Fibroblast of lung (primary cell): ENCODE measurements around the gene SLC22A1. TPM values are rescaled to one million over a fixed set of nuclear protein-coding genes. Genes with fewer than 3 reads are reported as not detected.
"Not testable (repeated sequence)": the region's sequence is repeated elsewhere in the genome, so short reads cannot be mapped to it uniquely, and the experiment has no call there.

Source experiments
- DNase-seq, 2 donors: peaks; one replicate each; pipeline versions ENCODE4 v3.0.0 to v3.0.0-alpha.2; 2010; ENCODE audit warnings: low read depth in 2 of 2
- H2AFZ ChIP-seq: 2 replicates; pipeline ENCODE4 v1.5.1; 2012; ENCODE audit warnings: low read length, control low read depth, inconsistent platforms
- H3K27ac ChIP-seq: 2 replicates; pipeline ENCODE4 v1.5.1; 2011; ENCODE audit warnings: low read length, control low read depth; ENCODE audit not compliant: insufficient read depth
- H3K27me3 ChIP-seq: 2 replicates; pipeline ENCODE4 v1.5.1; 2011; ENCODE audit warnings: mild to moderate bottlenecking, low read length; ENCODE audit not compliant: control insufficient read depth, insufficient read depth
- H3K36me3 ChIP-seq: 2 replicates; pipeline ENCODE4 v1.5.1; 2011; ENCODE audit warnings: low read length; ENCODE audit not compliant: control insufficient read depth, insufficient read depth
- H3K4me1 ChIP-seq: 2 replicates; pipeline ENCODE4 v1.5.1; 2011; ENCODE audit warnings: low read length; ENCODE audit not compliant: control insufficient read depth, insufficient read depth; ENCODE audit errors: extremely low read depth
- H3K4me2 ChIP-seq: 2 replicates; pipeline ENCODE4 v1.5.1; 2011; ENCODE audit warnings: low read length, control low read depth; ENCODE audit not compliant: insufficient read depth; ENCODE audit errors: extremely low read depth
- H3K4me3 ChIP-seq, 4 experiments: fragments of 200-600 bp in 1 of 4; sonication (generic) in 1 of 4; replicated peaks in 1 of 4; 2 replicates each; pipeline ENCODE4 v1.5.1; 2011 to 2016; ENCODE audit warnings: low read length in 4 of 4, low read depth in 3 of 4, mild to moderate bottlenecking in 3 of 4, control low read depth in 2 of 4, inconsistent platforms in 1 of 4, mixed read lengths in 1 of 4; ENCODE audit not compliant: insufficient read depth in 1 of 4; ENCODE audit errors: control extremely low read depth in 1 of 4
- H3K79me2 ChIP-seq: 2 replicates; pipeline ENCODE4 v1.5.1; 2012; ENCODE audit warnings: mild to moderate bottlenecking, low read length, inconsistent platforms; ENCODE audit not compliant: control insufficient read depth, insufficient read depth
- H3K9ac ChIP-seq: 2 replicates; pipeline ENCODE4 v1.5.1; 2011; ENCODE audit warnings: mild to moderate bottlenecking, low read length, control low read depth; ENCODE audit not compliant: insufficient read depth
- H3K9me3 ChIP-seq: 2 replicates; pipeline ENCODE4 v1.5.1; 2012; ENCODE audit warnings: low read depth, low read length; ENCODE audit not compliant: control insufficient read depth, insufficient read depth
- H4K20me1 ChIP-seq: 2 replicates; pipeline ENCODE4 v1.5.1; 2011; ENCODE audit warnings: low read length; ENCODE audit not compliant: control insufficient read depth, insufficient read depth; ENCODE audit errors: extremely low read depth
- CTCF ChIP-seq, 2 donors: IDR thresholded peaks in 1 of 2; conservative IDR thresholded peaks in 1 of 2; 1 replicate in 1 of 2; 2 replicates in 1 of 2; pipeline ENCODE4 v1.5.1; 2011 to 2012; ENCODE audit warnings: low read length in 2 of 2, control low read depth in 1 of 2, inconsistent platforms in 1 of 2, low read depth in 1 of 2, mild to moderate bottlenecking in 1 of 2
- EZH2 ChIP-seq: IDR thresholded peaks from 2 replicates; pipeline ENCODE4 v1.5.1; 2012; ENCODE audit warnings: low read length, control low read depth, mild to moderate bottlenecking; ENCODE audit errors: missing control alignments
- polyA plus RNA-seq, 2 donors: library from polyadenylated mRNA; depleted of rRNA in 1 of 2; stranded (reverse) in 1 of 2; unstranded in 1 of 2; fragments of >200 nt; gene quantifications; 2 replicates each; pipeline ENCODE4 v1.2.1, GENCODE V29; 2011 to 2012; ENCODE audit warnings: missing spikeins in 1 of 2
- total RNA-seq: library from RNA; depleted of rRNA; stranded (reverse); fragments of >200 nt; gene quantifications from 2 replicates; pipeline ENCODE4 v1.2.1, GENCODE V29; 2014

SLC22A1 gene
- total and polyA plus RNA-seq, 2 donors (not counting 1 experiment from before 2014, with no cell fraction given), result 0.06 to 0.50 TPM

- no peak for DNase-seq
- Histone ChIP-seq H3K36me3 (peaks cover 31% of the 10 kb centered on the region), H3K9ac (no peak overlapping the region), H2AFZ (no peak overlapping the region), H3K4me2 (peak overlapping the region; percentile 25), H3K27ac (peak overlapping the region; percentile 56), H3K4me3 (no peak overlapping the region), H3K4me1 (peaks cover 3% of the 10 kb centered on the region), H4K20me1 (no peaks in the 10 kb centered on the region), H3K9me3 (no peaks in the 10 kb centered on the region), H3K79me2 (no peaks in the 10 kb centered on the region), H3K27me3 (no peaks in the 10 kb centered on the region)
- TF ChIP-seq CTCF (conservative IDR thresholded peaks at IDR 0.05 in 1 of 2, IDR thresholded peaks at IDR 0.05 in 1 of 2; ENCODE audit: low read depth in 1 of 2, low read length in 2 of 2), result no peak
- no peak for TF ChIP-seq EZH2
These were observed 32.7 kb upstream of the SLC22A1 start for GRCh38 chr6:160088784-160089533.

- Histone ChIP-seq H3K36me3 (peaks cover 27% of the 10 kb centered on the region), H3K9me3 (no peaks in the 10 kb centered on the region), H3K9ac (no peak overlapping the region), H2AFZ (no peak overlapping the region), H3K4me3 (no peak overlapping the region), H3K4me2 (no peak overlapping the region), H3K27me3 (no peaks in the 10 kb centered on the region), H3K79me2 (no peaks in the 10 kb centered on the region), H3K4me1 (peaks cover 3% of the 10 kb centered on the region), H3K27ac (no peak overlapping the region), H4K20me1 (no peaks in the 10 kb centered on the region)
- TF ChIP-seq EZH2 (no peak), CTCF (conservative IDR thresholded peaks at IDR 0.05 in 1 of 2, IDR thresholded peaks at IDR 0.05 in 1 of 2; ENCODE audit: low read depth in 1 of 2, low read length in 2 of 2) (no peak)
- DNase-seq, result no peak
These were observed 32.1 kb upstream of the SLC22A1 start for GRCh38 chr6:160089534-160089897.

- H2AFZ ChIP-seq, H3K4me3 ChIP-seq, H3K4me2 ChIP-seq, H3K9ac ChIP-seq, H3K9me3 ChIP-seq, H3K27ac ChIP-seq, H3K27me3 ChIP-seq, DNase-seq, H3K4me1 ChIP-seq, H4K20me1 ChIP-seq, H3K79me2 ChIP-seq: not testable (repeated sequence)
- H3K36me3 ChIP-seq, result peaks cover 25% of the 10 kb centered on the region
These were observed 31.0 kb upstream of the SLC22A1 start for GRCh38 chr6:160090442-160091239.

GRCh38 chr6:160092176-160092575 lies 29.4 kb upstream of the SLC22A1 start:
- H2AFZ ChIP-seq, H3K9me3 ChIP-seq, H3K27me3 ChIP-seq, H3K27ac ChIP-seq, H3K4me3 ChIP-seq, H3K4me2 ChIP-seq, H4K20me1 ChIP-seq, DNase-seq, H3K79me2 ChIP-seq, H3K4me1 ChIP-seq, H3K9ac ChIP-seq: not testable (repeated sequence)
- H3K36me3 ChIP-seq, result peaks cover 27% of the 10 kb centered on the region
